Measurements from ENCODE around the gene ITGAV. TPM values are rescaled to one million over a fixed set of nuclear protein-coding genes. Genes with fewer than 3 reads are reported as not detected.
A peak's percentile ranks its signal among the peaks of the same experiment; 100 is the strongest.

Gene ITGAV
- total RNA-seq, 2 experiments from 2014 or later = 2.9 to 3.7 TPM

DNA sequence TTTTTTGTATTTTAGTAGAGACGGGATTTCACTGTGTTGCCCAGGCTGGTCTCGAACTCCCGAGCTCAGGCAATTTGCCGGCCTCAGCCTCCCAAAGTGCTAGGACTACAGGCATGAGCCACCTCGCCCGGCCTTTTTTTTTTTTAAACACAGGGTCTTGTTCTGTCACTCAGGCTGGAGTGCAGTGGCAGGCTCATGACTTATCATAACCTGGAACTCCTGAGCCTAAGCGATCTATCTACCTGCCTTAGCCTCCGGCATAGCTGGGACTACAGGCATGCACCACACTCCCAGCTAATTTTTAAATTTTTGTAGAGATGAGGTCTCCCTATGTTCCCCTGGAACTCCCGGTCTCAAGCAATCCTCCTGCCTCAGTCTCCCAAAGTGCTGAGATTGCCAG, 1.4 kb upstream of the ITGAV start:
- CTCF ChIA-PET = interaction anchor here (0.7 kb wide), 1 partner anchor 16 kb away, joined by 3 read pairs; no protein-coding TSS in a partner anchor
- H3K4me1 Mint-ChIP-seq (ENCODE audit: low read depth) = peaks cover 20% of the 10 kb centered on the region

DNA sequence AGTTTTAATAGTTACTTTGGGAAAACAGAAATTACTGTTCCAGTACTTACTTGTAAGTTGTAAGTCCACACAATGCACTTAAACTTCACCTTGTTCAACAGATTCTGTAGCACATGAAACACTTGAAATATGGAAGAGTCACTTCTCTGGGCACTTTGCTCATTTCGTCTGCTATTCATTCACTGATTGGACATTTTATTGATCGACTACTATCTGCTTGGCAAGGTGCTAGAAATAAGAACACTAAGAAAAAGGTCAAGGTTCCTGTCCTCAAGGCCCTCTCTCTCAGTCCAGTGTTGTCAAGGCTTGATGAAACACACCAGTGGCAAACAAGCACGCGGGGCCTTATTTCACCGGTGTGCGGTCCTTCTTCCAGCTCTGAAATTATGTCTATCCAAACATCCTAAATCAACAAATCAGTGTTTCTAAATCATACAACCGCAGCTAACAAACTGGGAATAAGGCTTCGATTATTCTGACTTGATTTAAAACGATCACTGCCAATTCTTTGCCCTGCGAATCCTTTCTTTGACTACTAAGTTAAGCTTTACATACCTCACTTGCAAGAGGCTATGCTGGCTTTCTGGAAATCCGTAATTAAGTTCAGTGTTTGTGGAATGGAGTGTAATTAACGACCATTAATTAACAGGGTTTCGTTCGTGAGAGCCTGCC, 780 bp upstream of the ITGAV start:
- Histone ChIP-seq H3K9me3 (ENCODE audit: control insufficient read depth in 1 of 2, insufficient read depth in 1 of 2, low read length in 2 of 2) (no peaks in the 10 kb centered on the region), H3K4me1 (ENCODE audit: insufficient read depth, low read length) (peaks cover 20% of the 10 kb centered on the region), H3K27me3 (ENCODE audit: control insufficient read depth in 1 of 2, insufficient read depth in 2 of 2, low read length in 2 of 2) (no peaks in the 10 kb centered on the region), H3K36me3 (ENCODE audit: insufficient read depth, low read length) (no peaks in the 10 kb centered on the region), H3K4me3 (ENCODE audit: low read length) (peak overlapping the region; percentile 87), H3K27ac (ENCODE audit: low read depth in 1 of 2, low read length in 2 of 2) (peak overlapping the region; percentile 53 to 56)
- ChIA-PET POLR2A (interaction anchor here (0.7 to 2.4 kb wide), 8 partner anchors 13 to 103 kb away, joined by 4 to 46 read pairs (median 4); partner anchors contain the start of gene ZC3H15), CTCF (interaction anchor here (0.6 to 1.5 kb wide), 2 partner anchors 13 to 40 kb away, joined by 3 to 4 read pairs; no protein-coding TSS in a partner anchor)
- H3K27me3 Mint-ChIP-seq = no peaks in the 10 kb centered on the region
- peaks cover 5% of the 10 kb centered on the region for H3K36me3 Mint-ChIP-seq (ENCODE audit: low read depth)
- peak in 1 of 14 experiments; percentile 11 for DNase-seq
- intact Hi-C loops (cut with DNase I, micrococcal nuclease) = loop anchor here in 1 of 2 experiments (5.0 kb wide), 1 partner anchor 87 kb away; no protein-coding TSS in a partner anchor
- peaks cover 25% of the 10 kb centered on the region for H3K4me1 Mint-ChIP-seq (ENCODE audit: low read depth)
- H3K27ac Mint-ChIP-seq = peak overlapping the region; percentile 77
- TF ChIP-seq, protein P1, sequence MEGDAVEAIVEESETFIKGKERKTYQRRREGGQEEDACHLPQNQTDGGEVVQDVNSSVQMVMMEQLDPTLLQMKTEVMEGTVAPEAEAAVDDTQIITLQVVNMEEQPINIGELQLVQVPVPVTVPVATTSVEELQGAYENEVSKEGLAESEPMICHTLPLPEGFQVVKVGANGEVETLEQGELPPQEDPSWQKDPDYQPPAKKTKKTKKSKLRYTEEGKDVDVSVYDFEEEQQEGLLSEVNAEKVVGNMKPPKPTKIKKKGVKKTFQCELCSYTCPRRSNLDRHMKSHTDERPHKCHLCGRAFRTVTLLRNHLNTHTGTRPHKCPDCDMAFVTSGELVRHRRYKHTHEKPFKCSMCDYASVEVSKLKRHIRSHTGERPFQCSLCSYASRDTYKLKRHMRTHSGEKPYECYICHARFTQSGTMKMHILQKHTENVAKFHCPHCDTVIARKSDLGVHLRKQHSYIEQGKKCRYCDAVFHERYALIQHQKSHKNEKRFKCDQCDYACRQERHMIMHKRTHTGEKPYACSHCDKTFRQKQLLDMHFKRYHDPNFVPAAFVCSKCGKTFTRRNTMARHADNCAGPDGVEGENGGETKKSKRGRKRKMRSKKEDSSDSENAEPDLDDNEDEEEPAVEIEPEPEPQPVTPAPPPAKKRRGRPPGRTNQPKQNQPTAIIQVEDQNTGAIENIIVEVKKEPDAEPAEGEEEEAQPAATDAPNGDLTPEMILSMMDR (IDR thresholded peaks at IDR 0.05) = no peak
- peak overlapping the region; percentile 97 for H3K4me3 Mint-ChIP-seq
- no peak for ATAC-seq (ENCODE audit: poor library complexity)
- no peaks in the 10 kb centered on the region for H3K9me3 Mint-ChIP-seq

More for the DNA sequence above, 1.4 kb upstream of the ITGAV start:
- H3K4me1 ChIP-seq (ENCODE audit: insufficient read depth, low read length) = peaks cover 20% of the 10 kb centered on the region
- H3K9me3 ChIP-seq (ENCODE audit: control insufficient read depth in 1 of 2, insufficient read depth in 1 of 2, low read length in 2 of 2) = no peaks in the 10 kb centered on the region
- TF ChIP-seq, protein P1 (IDR thresholded peaks at IDR 0.05) = no peak
- ATAC-seq (ENCODE audit: poor library complexity) = no peak
- no peak overlapping the region for H3K4me3 Mint-ChIP-seq
- H3K27me3 Mint-ChIP-seq = no peaks in the 10 kb centered on the region
- no peak for DNase-seq
- POLR2A ChIA-PET = no interaction called here
- H3K27ac ChIP-seq (ENCODE audit: low read depth in 1 of 2, low read length in 2 of 2) = no peak overlapping the region
- H3K27me3 ChIP-seq (ENCODE audit: control insufficient read depth in 1 of 2, insufficient read depth in 2 of 2, low read length in 2 of 2) = no peaks in the 10 kb centered on the region
- no peaks in the 10 kb centered on the region for H3K36me3 ChIP-seq (ENCODE audit: insufficient read depth, low read length)
- no peak overlapping the region for H3K4me3 ChIP-seq (ENCODE audit: low read length)
- no peak overlapping the region for H3K27ac Mint-ChIP-seq
- H3K9me3 Mint-ChIP-seq = no peaks in the 10 kb centered on the region
- peaks cover 5% of the 10 kb centered on the region for H3K36me3 Mint-ChIP-seq (ENCODE audit: low read depth)
- intact Hi-C loops (cut with DNase I, micrococcal nuclease) = loop anchor here in 1 of 2 experiments (5.0 kb wide), 1 partner anchor 86 kb away; no protein-coding TSS in a partner anchor

DNA sequence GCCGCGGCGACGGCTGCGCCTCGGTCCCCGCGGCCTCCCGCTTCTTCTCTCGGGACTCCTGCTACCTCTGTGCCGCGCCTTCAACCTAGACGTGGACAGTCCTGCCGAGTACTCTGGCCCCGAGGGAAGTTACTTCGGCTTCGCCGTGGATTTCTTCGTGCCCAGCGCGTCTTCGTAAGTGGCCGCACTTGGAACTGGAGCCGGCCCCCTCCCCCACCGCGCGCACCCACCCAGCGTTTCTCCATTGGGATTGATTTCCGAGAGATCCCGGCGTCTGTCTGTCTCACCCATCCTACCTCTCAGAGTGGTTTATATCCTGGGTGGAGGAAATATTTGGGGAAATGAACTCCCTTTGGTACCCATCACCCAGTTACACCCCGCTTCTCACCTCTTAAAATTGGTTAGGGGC, 498 bp downstream of the ITGAV start:
- Mint-ChIP-seq H3K36me3 (ENCODE audit: low read depth) (peaks cover 5% of the 10 kb centered on the region), H3K4me3 (peak overlapping the region; percentile 97), H3K27ac (peak overlapping the region; percentile 73), H3K9me3 (no peaks in the 10 kb centered on the region), H3K27me3 (no peaks in the 10 kb centered on the region), H3K4me1 (ENCODE audit: low read depth) (peaks cover 32% of the 10 kb centered on the region)
- ATAC-seq (ENCODE audit: poor library complexity) = no peak
- intact Hi-C loops (cut with DNase I, micrococcal nuclease) = loop anchor here (2.0 to 10.0 kb wide), 2 partner anchors 86 to 108 kb away; no protein-coding TSS in a partner anchor
- peak overlapping the region; percentile 87 for H3K4me3 ChIP-seq (ENCODE audit: low read length)
- no peaks in the 10 kb centered on the region for H3K27me3 ChIP-seq (ENCODE audit: control insufficient read depth in 1 of 2, insufficient read depth in 2 of 2, low read length in 2 of 2)
- no peaks in the 10 kb centered on the region for H3K36me3 ChIP-seq (ENCODE audit: insufficient read depth, low read length)
- TF ChIP-seq, protein P1 (IDR thresholded peaks at IDR 0.05) = no peak
- POLR2A ChIA-PET = interaction anchor here (1.0 to 2.4 kb wide), 6 partner anchors 12 to 104 kb away, joined by 4 to 46 read pairs (median 6); partner anchors contain the start of gene ZC3H15
- peaks cover 20% of the 10 kb centered on the region for H3K4me1 ChIP-seq (ENCODE audit: insufficient read depth, low read length)
- H3K9me3 ChIP-seq (ENCODE audit: control insufficient read depth in 1 of 2, insufficient read depth in 1 of 2, low read length in 2 of 2) = no peaks in the 10 kb centered on the region
- peak overlapping the region in 1 of 2 donors; percentile 56 for H3K27ac ChIP-seq (ENCODE audit: low read depth in 1 of 2, low read length in 2 of 2)
- no peak for DNase-seq
- CTCF ChIA-PET = interaction anchor here (1.5 kb wide), 1 partner anchor 39 kb away, joined by 3 read pairs; no protein-coding TSS in a partner anchor

All from CD4-positive, alpha-beta T cell (primary cell).